IMR-90 (cell line): Measurements from ENCODE around the gene ODAD3. TPM values are rescaled to one million over a fixed set of nuclear protein-coding genes. Genes with fewer than 3 reads are reported as not detected.

Experiments
- ATAC-seq: fragments of 200-7000 bp; cut with Tn5 transposase; 2 replicates; pipeline ENCODE4 v1.9.1; 2020; ENCODE audit warnings: low read depth, mild to moderate bottlenecking, moderate library complexity
- BruUV-seq: library from RNA; stranded (reverse); fragments of 400-500 nt; replicated peaks from 2 replicates; lab custom pipeline; 2021; lab: Mats Ljungman, UMichigan
- CTCF ChIA-PET: fragments of 300-600 bp; formaldehyde crosslinking; extraction: SDS; loops from one replicate; lab custom pipeline; 2021; ENCODE audit warnings: antibody characterized with exemption; lab: Yijun Ruan, JAX
- POLR2A ChIA-PET: fragments of 300-600 bp; sonication (Branson Sonifier 250); formaldehyde crosslinking; loops from one replicate; lab custom pipeline; 2022; ENCODE audit warnings: antibody characterized with exemption; ENCODE audit not compliant: unreplicated experiment; lab: Charles Lee
- DNase-seq: peaks from one replicate; pipeline ENCODE4 v3.0.0; 2013
- H2AFZ ChIP-seq: replicated peaks from 2 replicates; pipeline ENCODE3; 2013; ENCODE audit warnings: low read length, mild to moderate bottlenecking; ENCODE audit not compliant: poor library complexity
- H2AK5ac ChIP-seq: 2 replicates; pipeline ENCODE4 v1.6.1; 2013; ENCODE audit warnings: low read depth, low read length, inconsistent platforms
- H2AK9ac ChIP-seq: replicated peaks from 2 replicates; pipeline ENCODE3; 2013; ENCODE audit warnings: mild to moderate bottlenecking, low read depth, low read length, moderate library complexity; ENCODE audit not compliant: poor library complexity
- H2BK120ac ChIP-seq: 2 replicates; pipeline ENCODE4 v1.6.1; 2013; ENCODE audit warnings: low read depth, low read length, inconsistent platforms
- H2BK15ac ChIP-seq: 3 replicates; pipeline ENCODE4 v1.6.1; 2013; ENCODE audit warnings: low read depth, low read length, inconsistent platforms
- H2BK20ac ChIP-seq: 2 replicates; pipeline ENCODE4 v1.6.1; 2013; ENCODE audit warnings: low read depth, mild to moderate bottlenecking, inconsistent platforms, low read length, moderate library complexity
- H2BK5ac ChIP-seq: 2 replicates; pipeline ENCODE4 v1.6.1; 2013; ENCODE audit warnings: mild to moderate bottlenecking, low read depth, low read length, inconsistent platforms; ENCODE audit not compliant: poor library complexity, severe bottlenecking
- H3K14ac ChIP-seq: replicated peaks from 2 replicates; pipeline ENCODE4 v1.6.1; 2013; ENCODE audit warnings: low read depth, low read length, inconsistent platforms
- H3K18ac ChIP-seq: 2 replicates; pipeline ENCODE4 v1.6.1; 2013; ENCODE audit warnings: low read depth, low read length, control low read depth
- H3K23ac ChIP-seq: 2 replicates; pipeline ENCODE4 v1.6.1; 2013; ENCODE audit warnings: low read depth, low read length, inconsistent platforms
- H3K27ac ChIP-seq: 2 replicates; pipeline ENCODE4 v1.5.1; 2013; ENCODE audit warnings: mild to moderate bottlenecking, control low read depth, low read length; ENCODE audit not compliant: insufficient read depth
- H3K27me3 ChIP-seq: 2 replicates; pipeline ENCODE4 v1.6.1; 2013; ENCODE audit warnings: low read length; ENCODE audit not compliant: control insufficient read depth, insufficient read depth
- H3K36me3 ChIP-seq: 2 replicates; pipeline ENCODE4 v1.6.1; 2013; ENCODE audit warnings: low read length, mixed read lengths; ENCODE audit not compliant: control insufficient read depth, insufficient read depth
- H3K4ac ChIP-seq: 2 replicates; pipeline ENCODE4 v1.6.1; 2013; ENCODE audit warnings: low read depth, low read length, inconsistent platforms
- H3K4me1 ChIP-seq: 2 replicates; pipeline ENCODE4 v1.6.1; 2013; ENCODE audit warnings: low read length, mixed read lengths; ENCODE audit not compliant: control insufficient read depth, insufficient read depth
- H3K4me2 ChIP-seq: 2 replicates; pipeline ENCODE4 v1.6.1; 2013; ENCODE audit warnings: low read depth, mild to moderate bottlenecking, control low read depth, low read length, moderate library complexity
- H3K4me3 ChIP-seq: 2 replicates; pipeline ENCODE4 v1.5.1; 2013; ENCODE audit warnings: low read depth, mild to moderate bottlenecking, control low read depth, low read length, moderate library complexity; ENCODE audit not compliant: insufficient read depth
- H3K56ac ChIP-seq: 2 replicates; pipeline ENCODE4 v1.6.1; 2013; ENCODE audit warnings: low read length, inconsistent platforms; ENCODE audit not compliant: insufficient read depth; ENCODE audit errors: extremely low read depth
- H3K79me1 ChIP-seq, 2 experiments: 2 replicates each; pipeline ENCODE4 v1.6.1; 2013; ENCODE audit warnings: low read length in 2 of 2, inconsistent platforms in 1 of 2, low read depth in 1 of 2
- H3K9ac ChIP-seq: 2 replicates; pipeline ENCODE4 v1.6.1; 2013; ENCODE audit warnings: low read depth, low read length, control low read depth
- H3K9me1 ChIP-seq: 2 replicates; pipeline ENCODE4 v1.6.1; 2013; ENCODE audit warnings: low read length, inconsistent platforms; ENCODE audit not compliant: insufficient read depth
- H3K9me3 ChIP-seq: 2 replicates; pipeline ENCODE4 v1.6.1; 2013; ENCODE audit warnings: low read length; ENCODE audit not compliant: control insufficient read depth, insufficient read depth
- H4K20me1 ChIP-seq: 2 replicates; pipeline ENCODE4 v1.6.1; 2013; ENCODE audit warnings: low read length, inconsistent platforms; ENCODE audit not compliant: insufficient read depth
- H4K5ac ChIP-seq: 2 replicates; pipeline ENCODE4 v1.6.1; 2013; ENCODE audit warnings: mild to moderate bottlenecking, low read depth, low read length, control low read depth
- H4K8ac ChIP-seq, 2 experiments: 2 replicates each; pipeline ENCODE4 v1.6.1; 2013; ENCODE audit warnings: low read depth in 2 of 2, low read length in 2 of 2, control low read depth in 1 of 2, inconsistent platforms in 1 of 2
- H4K91ac ChIP-seq: 2 replicates; pipeline ENCODE4 v1.6.1; 2013; ENCODE audit warnings: low read depth, low read length, inconsistent platforms; ENCODE audit not compliant: insufficient read depth
- BHLHE40 ChIP-seq: fragments of 150-350 bp; IDR thresholded peaks from 2 replicates; pipeline ENCODE4 v1.6.1; 2016; ENCODE audit warnings: mild to moderate bottlenecking, low read depth, low read length
- CEBPB ChIP-seq: IDR thresholded peaks from 2 replicates; pipeline ENCODE4 v1.6.1; 2012; ENCODE audit warnings: low read depth, low read length, improper control_type of control experiment
- MXI1 ChIP-seq: IDR thresholded peaks from 2 replicates; pipeline ENCODE4 v1.6.1; 2012; ENCODE audit warnings: low read depth, mild to moderate bottlenecking, low read length, moderate library complexity, borderline replicate concordance
- RAD21 ChIP-seq: IDR thresholded peaks from 2 replicates; pipeline ENCODE4 v1.6.1; 2012; ENCODE audit warnings: low read length, improper control_type of control experiment
- RCOR1 ChIP-seq: IDR thresholded peaks from 2 replicates; pipeline ENCODE4 v1.6.1; 2012; ENCODE audit warnings: mild to moderate bottlenecking, low read length, improper control_type of control experiment; ENCODE audit not compliant: insufficient replicate concordance
- SMC3 ChIP-seq: fragments of 150-350 bp; IDR thresholded peaks from 2 replicates; pipeline ENCODE4 v1.6.1; 2016; ENCODE audit warnings: low read depth, mild to moderate bottlenecking, antibody characterized with exemption, low read length, moderate library complexity
- WGBS, 2 experiments: methylation state at CpG; one replicate each; pipeline versions ENCODE4 v1.1.5 to v1.1.7; 2013; ENCODE audit warnings: missing lambda C conversion rate in 2 of 2; ENCODE audit not compliant: insufficient read length in 1 of 2; ENCODE audit errors: extremely low coverage in 2 of 2; 5-methylcytosine and 5-hydroxymethylcytosine counted together
- dilution Hi-C: fragments of 300-500 bp; cut with HindIII; formaldehyde crosslinking; loops from one replicate; pipeline ENCODE4 v1.14.3; 2018; ENCODE audit warnings: low sequenced_read_pairs; ENCODE audit not compliant: unreplicated experiment
- in situ Hi-C: fragments of 300-500 bp; cut with MboI; formaldehyde crosslinking; loops from 3 replicates; pipeline ENCODE4 v1.14.3; 2019; ENCODE audit warnings: low sequenced_read_pairs, inconsistent platforms, mixed read lengths
- intact Hi-C: fragments of 100-400 bp; cut with micrococcal nuclease; formaldehyde crosslinking; loops from 2 replicates; pipeline ENCODE4 v1.10.0; 2022
- polyA plus RNA-seq, 3 experiments: library from polyadenylated mRNA; depleted of rRNA; stranded (reverse); fragments of >200 nt; gene quantifications; 2 replicates each; pipeline ENCODE4 v1.2.3, GENCODE V29; 2012; ENCODE audit warnings: low replicate concordance in 1 of 3
- total RNA-seq: library from RNA; depleted of rRNA; stranded (reverse); fragments of >200 nt; gene quantifications from 2 replicates; pipeline ENCODE4 v1.2.3, GENCODE V29; 2012

The ODAD3 gene
- total and polyA plus RNA-seq, 2 of the 4 experiments (the other 2 are of a cell fraction) = under 0.01 to 0.44 TPM

- dilution Hi-C loops = no loop called here
These were observed 17.1 kb upstream of the ODAD3 start for GRCh38 chr19:11451871-11452619.

More at GRCh38 chr19:11451871-11452619, 17.1 kb upstream of the ODAD3 start:
- ChIA-PET CTCF (interaction anchor here (0.7 to 1.1 kb wide), 3 partner anchors 9 to 158 kb away, joined by 5 to 7 read pairs (median 5); no protein-coding TSS in a partner anchor), POLR2A (interaction anchor here (0.6 to 0.7 kb wide), 4 partner anchors 8 to 567 kb away, joined by 3 to 12 read pairs (median 6); partner anchors contain the start of gene ECSIT)
- no peak overlapping the region for H2AK9ac ChIP-seq
- no peaks in the 10 kb centered on the region; the same call in 1 of the 2 replicates for H3K4me1 ChIP-seq
- 7% methylated on average over 2 of the region's 25 CpGs; no CpG with 5 or more reads in 1 of the 2 experiments for WGBS, 2 experiments
- no peak overlapping the region for H4K5ac ChIP-seq
- no peaks in the 10 kb centered on the region for H3K9me1 ChIP-seq
- no peaks in the 10 kb centered on the region for H3K79me1 ChIP-seq
- H3K9me3 ChIP-seq = no peaks in the 10 kb centered on the region
- no peak overlapping the region for H2BK20ac ChIP-seq
- H4K20me1 ChIP-seq = no peaks in the 10 kb centered on the region
- DNase-seq = no peak
- in situ Hi-C loops = no loop called here
- no peak overlapping the region for H2BK5ac ChIP-seq
- no peak overlapping the region for H3K4me3 ChIP-seq
- no peak overlapping the region for H3K23ac ChIP-seq
- no peak overlapping the region for H3K4me2 ChIP-seq
- H4K8ac ChIP-seq = no peak overlapping the region
- no peak overlapping the region for H3K27ac ChIP-seq
- no peak for ATAC-seq
- H3K18ac ChIP-seq = no peak overlapping the region
- no peak overlapping the region for H2BK15ac ChIP-seq
- no TSS peak for BruUV-seq
- H3K36me3 ChIP-seq = peaks cover 27% of the 10 kb centered on the region
- H3K4ac ChIP-seq = no peak overlapping the region
- no peak overlapping the region for H4K91ac ChIP-seq
- H3K9ac ChIP-seq = no peak overlapping the region
- no peaks in the 10 kb centered on the region for H3K27me3 ChIP-seq
- no peak overlapping the region for H2BK120ac ChIP-seq
- no peak overlapping the region for H3K14ac ChIP-seq
- H3K56ac ChIP-seq = no peak overlapping the region
- peak overlapping the region; percentile 34 for H2AFZ ChIP-seq
- TF ChIP-seq RCOR1 (no peak), SMC3 (no peak), MXI1 (no peak), BHLHE40 (no peak), RAD21 (no peak), CEBPB (no peak)
- H2AK5ac ChIP-seq = no peak overlapping the region
- intact Hi-C loops = no loop called here
